H9 (cell line): ENCODE data around the gene LARP4. TPM values are rescaled to one million over a fixed set of nuclear protein-coding genes. Genes with fewer than 3 reads are reported as not detected.

Experiments
- DNase-seq: peaks from one replicate; pipeline ENCODE4 v3.0.0-alpha.2; 2017
- H2AFZ ChIP-seq: one replicate; pipeline ENCODE4 v1.6.1; 2013; ENCODE audit warnings: mild to moderate bottlenecking, low read length, control low read depth, moderate library complexity
- H2AK5ac ChIP-seq: 2 replicates; pipeline ENCODE4 v1.6.1; 2013; ENCODE audit warnings: low read length, control low read depth, mixed read lengths; ENCODE audit not compliant: insufficient read length
- H2BK120ac ChIP-seq: one replicate; pipeline ENCODE4 v1.6.1; 2013; ENCODE audit warnings: low read depth, mild to moderate bottlenecking, low read length, control low read depth, inconsistent platforms; ENCODE audit not compliant: poor library complexity, severe bottlenecking
- H2BK12ac ChIP-seq: 2 replicates; pipeline ENCODE4 v1.6.1; 2013; ENCODE audit warnings: low read length, control low read depth, mixed read lengths, low read depth; ENCODE audit not compliant: insufficient read length
- H2BK15ac ChIP-seq: 2 replicates; pipeline ENCODE4 v1.6.1; 2013; ENCODE audit warnings: low read depth, low read length, control low read depth
- H2BK20ac ChIP-seq: one replicate; pipeline ENCODE4 v1.6.1; 2013; ENCODE audit warnings: low read depth, mild to moderate bottlenecking, low read length, control low read depth, inconsistent platforms; ENCODE audit not compliant: poor library complexity, severe bottlenecking
- H2BK5ac ChIP-seq: 2 replicates; pipeline ENCODE4 v1.6.1; 2013; ENCODE audit warnings: low read length, control low read depth, mixed read lengths; ENCODE audit not compliant: insufficient read length
- H3K14ac ChIP-seq: 2 replicates; pipeline ENCODE4 v1.6.1; 2013; ENCODE audit warnings: low read length, control low read depth; ENCODE audit not compliant: insufficient read depth
- H3K18ac ChIP-seq: 2 replicates; pipeline ENCODE4 v1.6.1; 2013; ENCODE audit warnings: low read depth, mild to moderate bottlenecking, mixed read lengths, low read length, control low read depth; ENCODE audit not compliant: insufficient read length
- H3K23ac ChIP-seq: 2 replicates; pipeline ENCODE4 v1.6.1; 2013; ENCODE audit warnings: low read length, control low read depth, mixed read lengths, low read depth; ENCODE audit not compliant: insufficient read length
- H3K23me2 ChIP-seq: 2 replicates; pipeline ENCODE4 v1.6.1; 2013; ENCODE audit warnings: low read depth, mild to moderate bottlenecking, mixed read lengths, low read length, control low read depth; ENCODE audit not compliant: insufficient read length, poor library complexity, severe bottlenecking
- H3K27ac ChIP-seq: 2 replicates; pipeline ENCODE4 v1.5.1; 2013; ENCODE audit warnings: low read length, control low read depth, mixed read lengths, low read depth; ENCODE audit not compliant: insufficient read length
- H3K27me3 ChIP-seq: 2 replicates; pipeline ENCODE4 v1.6.1; 2013; ENCODE audit warnings: low read length, control low read depth, inconsistent platforms; ENCODE audit not compliant: insufficient read depth
- H3K4ac ChIP-seq: 2 replicates; pipeline ENCODE4 v1.6.1; 2013; ENCODE audit warnings: low read depth, mild to moderate bottlenecking, control low read depth, inconsistent platforms, low read length, moderate library complexity
- H3K4me1 ChIP-seq: 2 replicates; pipeline ENCODE4 v1.6.1; 2013; ENCODE audit warnings: low read length, control low read depth, inconsistent platforms; ENCODE audit not compliant: insufficient read depth
- H3K4me2 ChIP-seq: 2 replicates; pipeline ENCODE4 v1.6.1; 2013; ENCODE audit warnings: low read length, control low read depth, mixed read lengths; ENCODE audit not compliant: insufficient read length, insufficient read depth
- H3K56ac ChIP-seq: 2 replicates; pipeline ENCODE4 v1.6.1; 2013; ENCODE audit warnings: low read depth, mild to moderate bottlenecking, mixed read lengths, low read length, control low read depth; ENCODE audit not compliant: insufficient read length
- H3K79me1 ChIP-seq: 2 replicates; pipeline ENCODE4 v1.6.1; 2013; ENCODE audit warnings: low read depth, mild to moderate bottlenecking, moderate library complexity, low read length, control low read depth, inconsistent platforms; ENCODE audit not compliant: insufficient read depth, poor library complexity, severe bottlenecking
- H3K79me2 ChIP-seq: 2 replicates; pipeline ENCODE4 v1.6.1; 2013; ENCODE audit warnings: low read length, control low read depth, inconsistent platforms; ENCODE audit not compliant: insufficient read depth
- H3K9ac ChIP-seq: 2 replicates; pipeline ENCODE4 v1.6.1; 2013; ENCODE audit warnings: low read length, control low read depth, mixed read lengths; ENCODE audit not compliant: insufficient read length; ENCODE audit errors: extremely low read depth
- H3K9me3 ChIP-seq: one replicate; pipeline ENCODE4 v1.6.1; 2013; ENCODE audit warnings: low read depth, low read length, inconsistent platforms; ENCODE audit not compliant: control insufficient read depth
- H3T11ph ChIP-seq: one replicate; pipeline ENCODE4 v1.6.1; 2013; ENCODE audit warnings: mild to moderate bottlenecking, low read length, control low read depth, inconsistent platforms
- H4K20me1 ChIP-seq: one replicate; pipeline ENCODE4 v1.6.1; 2013; ENCODE audit not compliant: control insufficient read depth, insufficient read length, insufficient read depth
- H4K5ac ChIP-seq: 2 replicates; pipeline ENCODE4 v1.6.1; 2013; ENCODE audit warnings: low read depth, mild to moderate bottlenecking, mixed read lengths, low read length, control low read depth; ENCODE audit not compliant: insufficient read length
- H4K8ac ChIP-seq: replicated peaks from 2 replicates; pipeline ENCODE4 v1.6.1; 2013; ENCODE audit warnings: low read length, control low read depth, mixed read lengths, low read depth; ENCODE audit not compliant: insufficient read length
- H4K91ac ChIP-seq: 2 replicates; pipeline ENCODE4 v1.6.1; 2013; ENCODE audit warnings: low read depth, mild to moderate bottlenecking, moderate library complexity, mixed read lengths, low read length, control low read depth; ENCODE audit not compliant: insufficient read length
- H3K27ac Mint-ChIP-seq, 3 experiments: 2 replicates in 2 of 3; 3 replicates in 1 of 3; pipeline ENCODE4 v1.8.0; 2020 to 2021; ENCODE audit warnings: mixed read lengths in 3 of 3, mild to moderate bottlenecking in 1 of 3, moderate library complexity in 1 of 3
- H3K27me3 Mint-ChIP-seq: 2 replicates; pipeline ENCODE4 v1.8.0; 2021; ENCODE audit warnings: low read depth, mild to moderate bottlenecking, moderate library complexity, mixed read lengths
- H3K36me3 Mint-ChIP-seq, 3 experiments: 2 replicates in 2 of 3; 3 replicates in 1 of 3; pipeline ENCODE4 v1.8.0; 2020 to 2021; ENCODE audit warnings: low read depth in 3 of 3, mixed read lengths in 3 of 3; ENCODE audit not compliant: insufficient read depth in 1 of 3
- H3K4me1 Mint-ChIP-seq, 2 experiments: 2 replicates each; pipeline ENCODE4 v1.8.0; 2020; ENCODE audit warnings: mixed read lengths in 2 of 2
- H3K4me3 Mint-ChIP-seq, 2 experiments: 2 replicates in 1 of 2; 3 replicates in 1 of 2; pipeline ENCODE4 v1.8.0; 2020 to 2021; ENCODE audit warnings: mild to moderate bottlenecking in 2 of 2, mixed read lengths in 2 of 2, moderate library complexity in 1 of 2
- H3K9me3 Mint-ChIP-seq, 2 experiments: 2 replicates in 1 of 2; 3 replicates in 1 of 2; pipeline ENCODE4 v1.8.0; 2020; ENCODE audit warnings: mild to moderate bottlenecking in 2 of 2, mixed read lengths in 2 of 2, moderate library complexity in 1 of 2
- whole genome bisulfite sequencing: extraction: QIAGEN DNeasy Blood & Tissue Kit; methylation state at CpG from one replicate; pipeline ENCODE4 v1.1.7; 2013; ENCODE audit warnings: missing lambda C conversion rate, low lambda C conversion rate, mixed read lengths; ENCODE audit not compliant: insufficient read length; ENCODE audit errors: extremely low coverage; 5-methylcytosine and 5-hydroxymethylcytosine counted together
- total RNA-seq: library from RNA; stranded (reverse); gene quantifications from 2 replicates; pipeline ENCODE4 v1.2.1, GENCODE V29; 2021
- TF ChIP-seq, protein P1 (sequence below): fragments of 200-600 bp; sonication (generic); conservative IDR thresholded peaks from 3 replicates; pipeline ENCODE4 v1.8.0; 2021; ENCODE audit warnings: antibody characterized with exemption, mild to moderate bottlenecking

Gene LARP4
- total RNA-seq, 1 experiment from 2014 or later: 82.3 TPM

DNA sequence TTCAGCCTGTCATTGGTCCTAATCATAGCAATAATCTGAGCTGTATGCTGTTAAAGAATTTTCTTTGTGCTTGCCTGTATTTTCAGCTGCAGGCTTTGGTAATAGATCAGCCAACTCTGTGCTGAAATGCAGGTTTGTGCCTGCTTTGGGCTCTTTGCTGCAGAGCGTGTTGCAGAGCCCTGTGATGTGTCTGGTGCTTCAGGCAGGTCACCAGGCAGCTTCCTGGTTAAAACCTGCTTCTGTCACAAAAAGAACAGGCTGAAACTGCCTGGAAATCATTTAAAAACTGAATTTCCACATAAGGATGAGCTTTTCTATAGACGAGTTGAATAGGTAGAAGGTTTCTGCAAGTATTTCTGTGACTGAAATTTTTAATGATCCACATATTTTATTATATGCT, 107.2 kb downstream of the LARP4 start:
- H3K23ac ChIP-seq: no peak overlapping the region
- no peak overlapping the region for H3K27ac ChIP-seq
- no peak overlapping the region for H3K4me3 Mint-ChIP-seq
- no peaks in the 10 kb centered on the region for H3K27me3 ChIP-seq
- no peaks in the 10 kb centered on the region for H3K9me3 Mint-ChIP-seq
- no peak overlapping the region for H2BK5ac ChIP-seq
- no peak overlapping the region for H4K91ac ChIP-seq
- no peak for DNase-seq
- H3K27ac Mint-ChIP-seq: peak overlapping the region in 2 of 3 experiments; percentile 15 to 82; a peak in 2 of 7 replicates
- H3K79me2 ChIP-seq: peaks cover 18% of the 10 kb centered on the region; the same call in 1 of the 2 replicates
- no peak overlapping the region for H4K8ac ChIP-seq
- no peak overlapping the region for H3K14ac ChIP-seq
- H2AK5ac ChIP-seq: no peak overlapping the region
- no peak overlapping the region for H2BK120ac ChIP-seq
- no peaks in the 10 kb centered on the region for H4K20me1 ChIP-seq
- no peak overlapping the region for H3K4ac ChIP-seq
- H3K4me1 Mint-ChIP-seq: peaks cover 21 to 33% of the 10 kb centered on the region in 2 experiments
- TF ChIP-seq, protein P1, sequence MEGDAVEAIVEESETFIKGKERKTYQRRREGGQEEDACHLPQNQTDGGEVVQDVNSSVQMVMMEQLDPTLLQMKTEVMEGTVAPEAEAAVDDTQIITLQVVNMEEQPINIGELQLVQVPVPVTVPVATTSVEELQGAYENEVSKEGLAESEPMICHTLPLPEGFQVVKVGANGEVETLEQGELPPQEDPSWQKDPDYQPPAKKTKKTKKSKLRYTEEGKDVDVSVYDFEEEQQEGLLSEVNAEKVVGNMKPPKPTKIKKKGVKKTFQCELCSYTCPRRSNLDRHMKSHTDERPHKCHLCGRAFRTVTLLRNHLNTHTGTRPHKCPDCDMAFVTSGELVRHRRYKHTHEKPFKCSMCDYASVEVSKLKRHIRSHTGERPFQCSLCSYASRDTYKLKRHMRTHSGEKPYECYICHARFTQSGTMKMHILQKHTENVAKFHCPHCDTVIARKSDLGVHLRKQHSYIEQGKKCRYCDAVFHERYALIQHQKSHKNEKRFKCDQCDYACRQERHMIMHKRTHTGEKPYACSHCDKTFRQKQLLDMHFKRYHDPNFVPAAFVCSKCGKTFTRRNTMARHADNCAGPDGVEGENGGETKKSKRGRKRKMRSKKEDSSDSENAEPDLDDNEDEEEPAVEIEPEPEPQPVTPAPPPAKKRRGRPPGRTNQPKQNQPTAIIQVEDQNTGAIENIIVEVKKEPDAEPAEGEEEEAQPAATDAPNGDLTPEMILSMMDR: no peak
- no CpG with 5 or more reads among the region's 2 CpGs for WGBS
- no peak overlapping the region for H2BK20ac ChIP-seq
- peaks cover 10% of the 10 kb centered on the region for H3K23me2 ChIP-seq
- peaks cover 0 to 1% (median 0%) of the 10 kb centered on the region in 3 experiments; a peak in 1 of 7 replicates for H3K36me3 Mint-ChIP-seq
- H3K4me1 ChIP-seq: no peaks in the 10 kb centered on the region
- H3K9me3 ChIP-seq: no peaks in the 10 kb centered on the region
- H3K79me1 ChIP-seq: peaks cover 2% of the 10 kb centered on the region
- no peak overlapping the region for H2BK15ac ChIP-seq
- H3K4me2 ChIP-seq: no peak overlapping the region
- H2AFZ ChIP-seq: no peak overlapping the region
- H3T11ph ChIP-seq: no peak overlapping the region
- no peak overlapping the region for H4K5ac ChIP-seq
- H3K18ac ChIP-seq: no peak overlapping the region
- H3K27me3 Mint-ChIP-seq: no peaks in the 10 kb centered on the region
- no peak overlapping the region for H2BK12ac ChIP-seq
- H3K56ac ChIP-seq: no peak overlapping the region
- H3K9ac ChIP-seq: no peak overlapping the region
